Uterus (tissue), 2 donors: ENCODE measurements around the gene SALL3.

Source experiments
- CTCF ChIP-seq, 4 experiments: fragments of 200-600 bp in 2 of 4; fragments of 450-650 bp in 2 of 4; sonication (generic) in 2 of 4; IDR thresholded peaks; one replicate each; pipeline ENCODE4 v1.5.1; 2016 to 2019; ENCODE audit warnings: antibody characterized with exemption in 4 of 4, mild to moderate bottlenecking in 2 of 4, moderate library complexity in 1 of 4
- POLR2A ChIP-seq, 2 donors: fragments of 450-650 bp; IDR thresholded peaks; one replicate each; pipeline ENCODE4 v1.6.1; 2016; ENCODE audit warnings: antibody characterized with exemption in 2 of 2, mild to moderate bottlenecking in 1 of 2, moderate library complexity in 1 of 2

- TF ChIP-seq CTCF (IDR thresholded peaks at IDR 0.05) (no peak), POLR2A (IDR thresholded peaks at IDR 0.05) (no peak)
Observed at GRCh38 chr18:78991446-78991845, 11.8 kb downstream of the SALL3 start.
